ENCODE results near the gene CARM1. TPM values are rescaled to one million over a fixed set of nuclear protein-coding genes. Genes with fewer than 3 reads are reported as not detected.

The CARM1 gene
- total and polyA plus RNA-seq, 5 donors: 30.8 to 37.2 (median 32.6) TPM

DNA sequence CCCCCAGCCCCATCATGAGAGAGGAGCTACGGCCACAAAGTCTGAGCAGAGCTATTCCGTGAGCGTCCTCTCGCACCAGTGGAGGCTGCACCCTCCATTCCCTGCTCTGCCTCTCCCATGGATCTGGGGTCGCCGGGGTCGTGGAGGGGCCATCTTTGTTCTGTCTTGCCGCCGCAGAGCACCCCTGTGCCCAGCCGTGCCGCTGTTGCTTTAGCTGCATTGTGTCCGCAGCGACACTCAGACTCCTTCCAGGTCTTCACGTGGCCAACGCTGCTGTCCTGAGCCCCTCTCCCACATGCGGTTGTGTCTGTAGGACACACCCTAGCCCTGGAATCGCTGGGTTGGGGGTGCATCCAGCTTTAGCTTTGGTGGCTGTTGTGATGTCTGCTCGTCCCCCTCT, 41.3 kb downstream of the CARM1 start:
- DNase-seq (peak in 1 of 3 donors; percentile 19), ATAC-seq (no peak)
- H3K4me1 ChIP-seq (ENCODE audit: control insufficient read depth, insufficient read depth, low read length): no peaks in the 10 kb centered on the region
- 94% methylated on average over 18 of the region's 18 CpGs for WGBS
- intact Hi-C loops (cut with DNase I): no loop called here
- H3K4me3 ChIP-seq (ENCODE audit: low read length): no peak overlapping the region
- H3K27me3 ChIP-seq (ENCODE audit: control insufficient read depth, insufficient read depth): no peaks in the 10 kb centered on the region
- no peak overlapping the region for H3K27ac ChIP-seq (ENCODE audit: low read length)
- no peaks in the 10 kb centered on the region for H3K9me3 ChIP-seq (ENCODE audit: control insufficient read depth, low read length)

- WGBS: 94% methylated on average over 24 of the region's 24 CpGs
- no peak for ATAC-seq
- Histone ChIP-seq H3K27ac (ENCODE audit: low read length) (no peak overlapping the region), H3K4me1 (ENCODE audit: control insufficient read depth, insufficient read depth, low read length) (no peaks in the 10 kb centered on the region), H3K9me3 (ENCODE audit: control insufficient read depth, low read length) (no peaks in the 10 kb centered on the region), H3K4me3 (ENCODE audit: low read length) (no peak overlapping the region), H3K27me3 (ENCODE audit: control insufficient read depth, insufficient read depth) (no peaks in the 10 kb centered on the region)
- no peak for DNase-seq
- intact Hi-C loops (cut with DNase I): no loop called here
These were observed 42.5 kb downstream of the CARM1 start for GRCh38 chr19:10913716-10914340.

- no peak overlapping the region for H3K4me3 ChIP-seq (ENCODE audit: low read length)
- WGBS: 89% methylated on average over 19 of the region's 19 CpGs
- DNase-seq (no peak), ATAC-seq (peak in 1 of 2 donors; percentile 6)
- no peaks in the 10 kb centered on the region for H3K27me3 ChIP-seq (ENCODE audit: control insufficient read depth, insufficient read depth)
- H3K4me1 ChIP-seq (ENCODE audit: control insufficient read depth, insufficient read depth, low read length): no peaks in the 10 kb centered on the region
- H3K27ac ChIP-seq (ENCODE audit: low read length): no peak overlapping the region
- intact Hi-C loops (cut with DNase I): loop anchor here in 1 of 4 donors (5.0 kb wide), 1 partner anchor 38 kb away; no protein-coding TSS in a partner anchor
- H3K9me3 ChIP-seq (ENCODE audit: control insufficient read depth, low read length): no peaks in the 10 kb centered on the region
These were observed 44.1 kb downstream of the CARM1 start for GRCh38 chr19:10915130-10916091.

DNA sequence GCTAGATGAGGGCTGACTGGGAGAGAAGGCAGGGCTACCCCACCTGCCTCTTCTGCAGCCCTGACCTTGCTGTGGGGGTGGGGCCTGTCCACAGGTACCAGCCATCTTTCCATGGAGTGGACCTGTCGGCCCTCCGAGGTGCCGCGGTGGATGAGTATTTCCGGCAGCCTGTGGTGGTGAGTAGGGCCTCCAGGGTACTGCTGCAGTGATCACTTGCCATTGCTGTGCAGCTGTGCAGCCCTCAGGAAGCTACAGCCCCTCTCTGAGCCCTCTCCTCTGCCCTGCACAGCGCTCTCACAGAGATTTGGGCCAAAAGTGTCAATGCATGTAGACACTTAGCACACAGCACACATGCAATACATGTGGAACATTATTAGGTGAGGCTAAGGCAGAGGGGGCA, 45.2 kb downstream of the CARM1 start:
- DNase-seq (no peak), ATAC-seq (no peak)
- Histone ChIP-seq H3K27ac (ENCODE audit: low read length) (no peak overlapping the region), H3K9me3 (ENCODE audit: control insufficient read depth, low read length) (no peaks in the 10 kb centered on the region), H3K4me3 (ENCODE audit: low read length) (no peak overlapping the region), H3K4me1 (ENCODE audit: control insufficient read depth, insufficient read depth, low read length) (no peaks in the 10 kb centered on the region), H3K27me3 (ENCODE audit: control insufficient read depth, insufficient read depth) (no peaks in the 10 kb centered on the region)
- intact Hi-C loops (cut with DNase I): loop anchor here in 1 of 4 donors (5.0 kb wide), 1 partner anchor 39 kb away; no protein-coding TSS in a partner anchor
- 88% methylated on average over 6 of the region's 6 CpGs for WGBS

- no peaks in the 10 kb centered on the region for H3K4me1 ChIP-seq (ENCODE audit: control insufficient read depth, insufficient read depth, low read length)
- 90% methylated on average over 11 of the region's 11 CpGs for WGBS
- DNase-seq (no peak), ATAC-seq (no peak)
- no peaks in the 10 kb centered on the region for H3K9me3 ChIP-seq (ENCODE audit: control insufficient read depth, low read length)
- no peak overlapping the region for H3K27ac ChIP-seq (ENCODE audit: low read length)
- intact Hi-C loops (cut with DNase I): loop anchor here in 1 of 4 donors (5.0 kb wide), 1 partner anchor 41 kb away; no protein-coding TSS in a partner anchor
- H3K4me3 ChIP-seq (ENCODE audit: low read length): no peak overlapping the region
- no peaks in the 10 kb centered on the region for H3K27me3 ChIP-seq (ENCODE audit: control insufficient read depth, insufficient read depth)
These were observed 47.0 kb downstream of the CARM1 start for GRCh38 chr19:10918359-10918758.

- no peaks in the 10 kb centered on the region for H3K9me3 ChIP-seq (ENCODE audit: control insufficient read depth, low read length)
- H3K4me3 ChIP-seq (ENCODE audit: low read length): no peak overlapping the region
- 68% methylated on average over 26 of the region's 26 CpGs for WGBS
- ATAC-seq (peak in 1 of 2 donors; percentile 8), DNase-seq (peak in 1 of 3 donors; percentile 71)
- H3K27ac ChIP-seq (ENCODE audit: low read length): no peak overlapping the region
- intact Hi-C loops (cut with DNase I): loop anchor here in 3 of 4 donors (5.0 to 10.0 kb wide), 2 partner anchors 42 to 45 kb away; partner anchors contain the start of gene CARM1 (in 2 of the 3)
- H3K4me1 ChIP-seq (ENCODE audit: control insufficient read depth, insufficient read depth, low read length): no peaks in the 10 kb centered on the region
- no peaks in the 10 kb centered on the region for H3K27me3 ChIP-seq (ENCODE audit: control insufficient read depth, insufficient read depth)
These were observed 48.3 kb downstream of the CARM1 start for GRCh38 chr19:10919352-10920287.

GRCh38 chr19:10920288-10920655, 48.9 kb downstream of the CARM1 start:
- H3K27ac ChIP-seq (ENCODE audit: low read length): no peak overlapping the region
- H3K27me3 ChIP-seq (ENCODE audit: control insufficient read depth, insufficient read depth): no peaks in the 10 kb centered on the region
- no peaks in the 10 kb centered on the region for H3K9me3 ChIP-seq (ENCODE audit: control insufficient read depth, low read length)
- DNase-seq: no peak
- intact Hi-C loops (cut with DNase I): loop anchor here in 2 of 4 donors (10.0 kb wide), 1 partner anchor 45 kb away; the partner anchor contains the start of gene CARM1 (in 2 of the 2)
- ATAC-seq: no peak
- no peak overlapping the region for H3K4me3 ChIP-seq (ENCODE audit: low read length)
- no peaks in the 10 kb centered on the region for H3K4me1 ChIP-seq (ENCODE audit: control insufficient read depth, insufficient read depth, low read length)
- 93% methylated on average over 10 of the region's 10 CpGs for WGBS

- peak; percentile 4 to 6 for ATAC-seq
- no peak for DNase-seq
- Histone ChIP-seq H3K4me3 (ENCODE audit: low read length) (no peak overlapping the region), H3K4me1 (ENCODE audit: control insufficient read depth, insufficient read depth, low read length) (no peaks in the 10 kb centered on the region), H3K27me3 (ENCODE audit: control insufficient read depth, insufficient read depth) (no peaks in the 10 kb centered on the region), H3K9me3 (ENCODE audit: control insufficient read depth, low read length) (no peaks in the 10 kb centered on the region), H3K27ac (ENCODE audit: low read length) (no peak overlapping the region)
- 87% methylated on average over 16 of the region's 16 CpGs for WGBS
- intact Hi-C loops (cut with DNase I): loop anchor here in 2 of 4 donors (10.0 kb wide), 1 partner anchor 46 kb away; the partner anchor contains the start of gene CARM1 (in 2 of the 2)
These were observed 49.4 kb downstream of the CARM1 start for GRCh38 chr19:10920781-10921180.

GRCh38 chr19:10921199-10921909, 50.0 kb downstream of the CARM1 start:
- Histone ChIP-seq H3K9me3 (ENCODE audit: control insufficient read depth, low read length) (no peaks in the 10 kb centered on the region), H3K27me3 (ENCODE audit: control insufficient read depth, insufficient read depth) (no peaks in the 10 kb centered on the region), H3K4me3 (ENCODE audit: low read length) (no peak overlapping the region), H3K4me1 (ENCODE audit: control insufficient read depth, insufficient read depth, low read length) (no peaks in the 10 kb centered on the region), H3K27ac (ENCODE audit: low read length) (no peak overlapping the region)
- intact Hi-C loops (cut with DNase I): loop anchor here in 2 of 4 donors (10.0 kb wide), 1 partner anchor 47 kb away; the partner anchor contains the start of gene CARM1 (in 2 of the 2)
- 85% methylated on average over 43 of the region's 43 CpGs for WGBS
- DNase-seq (no peak), ATAC-seq (peak; percentile 2 to 11)

All from right cardiac atrium (tissue), 5 donors.